TTC549 (cell line): ENCODE results near the gene ZSWIM8.
"Not testable (repeated sequence)": the region's sequence is repeated elsewhere in the genome, so short reads cannot be mapped to it uniquely, and the experiment has no call there.

Experiments
- FAIRE-seq: peaks from 2 replicates; lab custom pipeline; 2012; peaks lifted over from hg19 to GRCh38; lab: Jason Lieb, UNC

The ZSWIM8 gene

DNA sequence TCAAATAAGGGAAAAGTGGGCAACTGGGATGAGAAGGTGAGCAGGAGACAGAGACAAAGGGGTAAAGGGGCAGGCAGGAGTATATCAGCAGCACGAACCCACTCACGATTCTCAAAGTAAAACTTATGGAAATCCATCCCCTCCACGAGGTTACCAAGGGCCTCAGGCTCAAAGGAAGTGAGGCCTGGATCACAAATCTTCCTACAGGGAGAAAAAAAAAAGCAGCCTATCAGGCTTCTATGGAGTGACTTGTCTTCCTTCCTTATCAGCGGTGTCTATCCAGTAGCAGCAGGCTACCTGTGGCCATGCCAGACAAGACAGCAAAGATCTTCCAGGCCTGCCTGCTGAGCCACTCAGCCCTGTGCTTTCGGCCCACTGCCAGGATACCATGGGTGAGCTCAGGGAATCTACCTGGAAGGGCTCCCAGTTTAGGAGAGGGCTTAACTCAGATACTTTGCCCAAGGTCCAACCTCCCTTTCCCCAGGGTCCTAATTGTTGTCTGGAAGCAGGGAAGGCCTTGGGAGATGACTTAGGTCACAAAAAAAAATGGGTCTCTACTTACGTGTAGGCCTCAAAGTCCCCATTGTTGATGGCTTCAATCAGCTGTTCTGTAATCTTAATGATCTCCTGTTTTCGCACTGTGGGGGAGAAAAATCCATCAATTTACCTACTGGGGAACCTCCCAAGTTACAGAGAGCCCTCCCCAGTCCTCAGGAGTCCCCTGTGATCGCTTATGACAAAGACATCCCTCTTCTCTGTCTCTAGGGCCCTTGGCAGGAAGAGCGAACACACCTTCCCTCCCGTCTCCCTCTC lies 31.7 kb downstream of the ZSWIM8 start:
- FAIRE-seq = no peak

DNA sequence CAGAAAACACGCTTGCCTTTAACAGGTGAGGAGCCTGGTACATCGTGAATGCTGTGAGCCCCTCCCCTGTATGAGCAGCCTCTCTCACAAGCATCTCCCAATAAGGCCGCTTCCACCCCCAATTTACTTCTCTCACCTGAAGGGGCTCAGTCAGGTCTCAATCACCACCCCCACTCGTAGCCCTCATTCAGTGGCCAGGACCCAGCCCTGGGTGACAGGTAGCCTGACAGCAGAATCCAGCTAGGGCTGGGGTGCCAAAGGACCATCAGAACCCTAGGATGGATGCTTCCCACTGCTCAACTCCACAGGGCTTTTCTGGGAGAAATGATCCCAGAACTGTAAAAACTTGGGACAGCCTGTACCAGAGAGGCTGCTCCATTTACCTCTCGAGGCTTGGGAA lies 32.4 kb downstream of the ZSWIM8 start:
- no peak for FAIRE-seq

GRCh38 chr10:73818402-73818801 lies 33.0 kb downstream of the ZSWIM8 start:
- FAIRE-seq = no peak

DNA sequence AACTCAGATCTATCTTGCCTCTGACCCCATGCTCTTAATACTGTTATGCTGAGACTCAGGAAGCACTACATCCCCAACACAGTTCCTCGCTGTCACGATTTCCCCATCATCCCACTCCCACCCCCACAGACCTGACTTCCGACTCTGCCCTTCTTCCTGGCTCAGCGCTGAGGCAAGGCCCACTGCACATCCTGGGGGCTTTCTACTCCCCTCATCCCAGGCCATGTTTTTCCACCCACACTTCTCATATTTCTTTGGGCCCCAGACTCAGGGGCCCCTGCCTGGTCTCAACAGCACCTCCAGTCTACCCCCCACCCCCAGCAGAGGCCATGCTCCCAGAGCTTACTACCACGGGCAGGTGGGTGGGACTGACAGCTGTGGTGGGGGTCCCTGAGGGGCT lies 33.7 kb downstream of the ZSWIM8 start:
- no peak for FAIRE-seq

DNA sequence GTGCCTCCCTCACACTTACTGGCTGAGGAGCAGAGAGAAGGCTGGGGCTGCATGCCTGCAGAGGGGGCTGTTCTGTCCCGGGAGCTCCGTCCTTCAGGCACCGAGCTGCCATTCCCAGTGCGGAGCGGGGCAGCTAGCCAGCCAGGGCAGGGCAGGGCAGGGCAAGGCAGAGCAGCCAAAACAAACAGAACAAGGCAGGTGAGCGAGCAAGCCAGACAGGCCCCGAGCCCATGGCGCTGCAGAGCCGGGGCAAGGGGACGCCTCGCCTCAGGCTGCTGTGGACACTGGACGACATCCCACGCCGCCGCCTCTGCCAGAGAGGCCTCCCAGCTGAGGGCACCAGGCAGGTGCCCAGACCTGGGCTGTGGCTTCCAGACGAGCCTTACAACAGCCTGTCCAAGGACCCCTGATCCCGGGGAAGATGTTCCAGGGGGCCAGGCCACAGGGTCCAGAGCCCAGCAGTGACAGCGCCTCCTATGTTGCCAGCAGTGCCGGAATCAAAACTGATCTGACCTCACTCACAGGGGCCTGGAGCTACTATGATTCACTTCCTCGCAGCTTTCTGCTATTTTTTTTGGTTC lies 34.2 kb downstream of the ZSWIM8 start:
- no peak for FAIRE-seq

GRCh38 chr10:73823391-73823790 lies 38.0 kb downstream of the ZSWIM8 start:
- no peak for FAIRE-seq

DNA sequence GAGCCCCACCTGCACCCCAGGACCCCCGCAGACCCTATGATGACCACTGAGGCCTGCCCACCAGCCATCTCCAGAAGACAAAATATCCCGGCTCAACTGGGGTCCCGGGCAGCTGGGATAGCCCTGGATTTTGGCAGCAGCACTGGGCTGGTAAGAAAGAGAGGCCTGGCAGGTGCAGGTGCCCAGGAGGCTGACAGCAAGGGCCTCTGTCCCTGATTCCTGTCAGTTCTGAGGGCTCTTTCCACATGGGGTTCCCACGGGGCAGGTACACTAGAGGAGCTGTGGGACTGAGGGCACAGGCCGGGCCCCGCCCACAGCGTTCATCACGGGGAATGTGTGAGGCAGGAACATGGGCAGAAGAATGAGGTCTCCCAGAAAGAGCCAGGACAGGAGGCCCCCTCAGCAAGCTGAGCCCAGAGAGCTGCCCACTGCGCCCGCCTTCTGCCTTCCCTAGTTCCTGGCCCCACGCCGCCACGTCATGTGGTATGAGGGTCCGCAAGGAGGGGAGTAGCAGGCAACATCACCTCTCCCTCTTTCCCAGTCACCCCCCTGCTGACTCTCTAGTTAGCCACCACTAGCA lies 38.8 kb downstream of the ZSWIM8 start:
- FAIRE-seq = no peak

DNA sequence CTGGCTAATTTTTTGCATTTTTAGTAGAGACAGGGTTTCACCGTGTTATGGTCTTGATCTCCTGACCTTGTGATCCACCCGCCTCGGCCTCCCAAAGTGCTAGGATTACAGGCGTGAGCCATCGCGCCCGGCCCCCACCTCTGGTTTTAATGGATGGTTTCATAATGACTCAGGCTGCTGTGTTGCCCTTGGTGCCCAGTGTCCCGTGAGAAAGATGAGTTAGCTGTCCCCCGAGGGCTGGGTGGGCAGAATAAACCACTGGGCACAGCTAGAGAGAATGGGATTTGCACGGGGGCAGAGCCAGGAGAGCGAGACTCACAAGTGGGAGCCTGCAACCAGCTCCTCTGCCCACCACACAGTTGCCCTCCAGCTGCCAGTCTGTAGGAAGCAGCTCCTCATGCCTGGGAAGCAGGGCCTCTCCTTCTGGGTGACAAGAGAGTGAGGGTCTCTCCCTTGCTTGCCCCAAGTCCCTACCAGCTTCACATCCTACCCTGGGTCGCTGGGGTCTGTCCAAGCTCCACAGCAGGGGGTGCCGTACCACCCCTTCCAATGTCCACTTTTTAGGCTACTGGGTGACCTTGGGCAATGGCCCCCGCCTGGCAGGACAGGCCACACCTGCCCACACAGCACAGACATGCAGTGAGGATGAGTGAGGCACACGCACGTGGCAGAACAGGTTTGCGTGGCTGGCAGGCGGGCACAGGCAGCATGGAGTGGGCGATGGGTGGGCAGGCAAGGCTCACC lies 42.1 kb downstream of the ZSWIM8 start:
- no peak for FAIRE-seq

DNA sequence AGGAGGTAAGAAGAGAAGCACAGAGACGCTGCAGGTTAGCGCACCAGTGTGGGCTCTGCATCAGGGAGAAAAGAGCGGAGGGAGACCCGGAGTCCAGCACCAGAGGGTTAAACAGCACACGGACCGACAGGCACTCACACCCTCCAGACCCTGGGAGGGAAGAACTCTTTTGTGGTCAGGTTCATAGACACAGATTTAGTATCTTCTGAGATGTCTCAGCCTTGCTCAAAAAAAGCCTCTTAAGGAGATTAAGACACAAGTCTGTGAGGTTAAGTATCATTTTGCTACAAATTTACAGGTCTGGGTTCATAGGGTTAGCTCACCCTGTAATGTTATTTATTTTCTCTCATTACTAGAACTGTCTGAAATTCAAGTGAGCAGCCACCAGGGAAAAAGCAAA lies 42.8 kb downstream of the ZSWIM8 start:
- no peak for FAIRE-seq

GRCh38 chr10:73829090-73829489 lies 43.7 kb downstream of the ZSWIM8 start:
- FAIRE-seq = not testable (repeated sequence)

GRCh38 chr10:73836427-73836980 lies 51.1 kb downstream of the ZSWIM8 start:
- no peak for FAIRE-seq

DNA sequence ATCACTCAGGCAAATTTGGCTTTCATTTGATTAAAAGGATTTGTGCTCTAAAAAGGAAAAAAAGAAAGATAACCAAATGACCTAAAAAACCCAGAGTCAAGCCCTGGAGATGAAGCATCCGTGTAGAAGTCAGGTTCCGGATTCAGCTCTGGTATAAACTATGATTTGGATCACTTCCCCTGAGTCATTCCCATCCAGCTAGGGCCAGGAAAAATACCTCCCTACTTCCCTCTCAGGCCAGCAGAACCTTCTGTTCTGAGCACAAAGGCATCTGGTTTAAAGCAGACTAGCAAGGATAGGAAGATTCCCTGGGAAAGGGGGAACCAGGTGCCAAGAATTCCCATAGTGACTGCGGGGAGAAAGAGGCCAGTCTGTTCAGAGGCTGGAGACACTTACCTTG lies 51.7 kb downstream of the ZSWIM8 start:
- FAIRE-seq = no peak

DNA sequence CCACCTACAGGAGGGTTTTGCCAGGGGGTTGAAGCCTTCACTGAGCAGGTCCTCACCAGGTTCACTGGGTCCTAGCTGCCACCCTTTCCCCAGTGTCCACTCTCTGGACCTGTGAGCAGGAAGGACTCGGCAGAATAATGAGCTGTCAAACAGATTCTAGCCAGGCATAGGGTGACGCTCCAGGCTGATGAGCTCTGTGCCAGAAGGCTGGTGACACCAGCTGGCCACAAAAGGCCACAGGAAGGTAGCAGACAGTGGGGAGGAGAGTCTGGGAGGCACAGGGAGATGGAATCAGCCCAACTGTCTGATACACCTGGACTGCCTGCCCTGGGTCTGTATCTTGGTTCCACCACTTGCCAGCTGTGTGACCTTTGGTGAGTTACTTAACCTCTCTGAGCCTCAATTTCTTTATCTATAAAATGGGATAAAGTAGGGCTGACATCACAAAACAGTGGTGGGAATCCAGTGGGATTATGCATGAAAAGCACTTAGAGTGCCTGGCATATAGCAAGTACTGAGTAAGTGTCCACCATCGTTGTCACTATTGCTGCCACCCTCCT lies 52.7 kb downstream of the ZSWIM8 start:
- no peak for FAIRE-seq

DNA sequence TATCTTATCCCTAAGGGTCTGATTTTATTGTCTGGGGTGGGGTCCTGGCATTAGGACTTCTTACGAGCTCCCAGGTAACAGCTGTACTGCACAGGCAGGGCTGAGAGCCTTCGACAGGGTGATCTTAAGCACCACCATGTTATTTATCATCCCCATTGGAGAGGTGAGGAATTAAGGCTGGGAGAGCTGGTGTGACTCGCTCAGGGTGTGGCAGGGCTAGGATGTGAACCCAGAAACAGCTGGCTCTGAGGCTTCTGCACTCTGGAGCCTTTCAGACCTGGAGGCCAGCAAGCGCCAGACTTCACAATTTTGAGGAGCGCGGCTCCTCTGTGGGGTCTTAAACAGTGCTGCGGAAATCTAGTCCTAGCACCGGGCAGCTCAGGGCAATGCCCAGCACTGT lies 53.4 kb downstream of the ZSWIM8 start:
- FAIRE-seq = no peak

DNA sequence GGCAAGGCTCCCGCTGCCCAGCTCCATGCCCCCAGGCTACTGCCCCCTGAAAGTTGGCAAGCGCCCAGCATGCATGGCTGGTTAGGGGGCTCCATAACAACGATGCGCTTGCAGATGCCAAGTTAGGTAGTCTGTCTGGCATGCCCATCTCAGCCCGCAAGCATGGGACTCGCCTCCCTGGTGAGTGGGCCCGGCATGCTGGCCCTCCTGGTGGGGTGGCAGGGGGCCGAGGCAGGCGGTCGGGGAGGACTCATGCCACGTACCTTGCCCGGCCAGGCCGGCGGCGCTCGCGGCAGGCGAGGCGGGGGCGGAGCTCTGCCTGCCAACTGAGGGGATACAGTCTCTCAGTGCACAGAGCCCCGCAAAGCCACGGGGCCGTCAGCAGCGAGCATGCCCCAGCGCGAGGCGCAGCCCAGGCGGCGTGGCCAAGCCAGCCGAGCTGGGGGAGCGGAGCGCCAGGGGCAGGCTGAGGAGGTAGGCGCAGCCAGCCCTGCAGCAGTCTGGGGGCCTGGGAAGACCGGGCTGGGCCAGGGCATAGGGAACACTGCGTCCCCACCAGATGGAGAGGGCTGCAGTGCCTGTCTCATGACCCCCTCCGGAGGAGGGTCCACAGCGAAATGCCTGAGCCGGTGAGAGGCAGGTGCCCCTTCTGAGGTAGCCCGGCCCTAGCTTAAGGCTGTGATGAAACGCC lies 54.0 kb downstream of the ZSWIM8 start:
- FAIRE-seq = no peak

DNA sequence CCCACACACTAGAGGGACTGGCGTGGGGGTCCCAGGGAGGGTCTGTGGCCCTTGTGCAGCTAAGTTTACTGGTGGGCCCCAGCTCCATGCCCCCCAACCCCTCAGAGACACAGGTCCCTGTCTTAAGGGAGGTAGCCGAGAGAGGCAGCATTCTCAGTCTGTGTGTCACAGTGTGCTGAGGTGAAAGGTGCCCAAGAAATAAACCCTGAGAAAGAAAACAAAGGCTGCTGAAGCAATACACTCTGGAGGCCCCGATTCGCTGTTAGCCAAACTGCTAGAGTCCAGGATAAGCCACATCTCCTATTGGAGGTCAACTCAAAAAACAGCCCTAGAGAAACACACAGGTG lies 54.6 kb downstream of the ZSWIM8 start:
- FAIRE-seq = no peak

DNA sequence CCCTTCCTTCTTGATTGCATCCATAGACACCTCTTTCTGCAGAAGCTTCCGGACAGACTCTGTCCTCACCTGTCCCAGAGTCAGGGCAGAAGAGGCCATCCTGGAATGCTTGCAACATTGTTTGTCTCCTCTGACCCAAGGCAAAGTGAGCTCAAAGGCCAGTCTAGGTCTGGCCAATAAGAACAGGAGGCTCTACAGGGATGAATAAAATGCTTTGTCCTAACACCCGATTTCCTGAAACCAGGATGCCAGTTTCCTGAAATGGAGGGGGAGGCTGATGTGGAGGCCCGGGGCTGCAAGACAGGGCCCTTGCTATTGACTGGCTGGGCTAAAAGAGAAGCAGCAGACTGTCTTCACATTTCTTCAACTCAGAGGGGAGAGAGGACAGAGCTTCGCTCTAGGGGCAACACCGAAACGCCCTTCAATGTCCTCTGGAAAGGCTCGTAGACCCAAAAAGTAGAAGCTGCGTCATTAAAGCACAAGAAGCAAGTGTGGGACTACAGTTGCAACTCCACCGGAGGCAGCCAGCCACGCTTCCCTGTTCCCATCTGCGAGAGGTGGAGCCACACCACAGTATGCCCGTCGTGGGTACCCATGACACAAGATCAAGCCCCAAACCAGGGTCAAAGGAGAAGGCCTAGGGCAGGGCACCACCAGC lies 55.1 kb downstream of the ZSWIM8 start:
- FAIRE-seq = no peak

DNA sequence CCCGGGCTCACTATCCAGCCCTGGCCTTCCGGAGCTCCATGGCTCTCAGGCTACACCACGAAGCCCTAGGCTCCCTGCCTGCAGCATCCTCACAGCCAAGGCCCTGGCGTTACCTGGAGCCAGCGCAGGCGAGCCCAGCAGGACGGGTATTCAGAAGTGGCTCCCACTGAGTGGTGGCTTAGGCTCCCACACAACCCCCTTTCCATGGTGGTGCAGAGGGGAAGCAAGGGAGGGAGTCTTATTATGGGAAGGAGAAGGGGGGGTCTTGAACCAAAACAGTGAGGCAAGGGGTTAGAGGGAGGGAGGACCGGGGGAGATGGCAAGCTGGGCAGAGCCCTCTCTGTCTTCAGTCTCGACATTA lies 55.6 kb downstream of the ZSWIM8 start:
- no peak for FAIRE-seq

- no peak for FAIRE-seq
Observed at GRCh38 chr10:73841526-73842285, 56.3 kb downstream of the ZSWIM8 start.

GRCh38 chr10:73842349-73842748 lies 56.9 kb downstream of the ZSWIM8 start:
- no peak for FAIRE-seq

DNA sequence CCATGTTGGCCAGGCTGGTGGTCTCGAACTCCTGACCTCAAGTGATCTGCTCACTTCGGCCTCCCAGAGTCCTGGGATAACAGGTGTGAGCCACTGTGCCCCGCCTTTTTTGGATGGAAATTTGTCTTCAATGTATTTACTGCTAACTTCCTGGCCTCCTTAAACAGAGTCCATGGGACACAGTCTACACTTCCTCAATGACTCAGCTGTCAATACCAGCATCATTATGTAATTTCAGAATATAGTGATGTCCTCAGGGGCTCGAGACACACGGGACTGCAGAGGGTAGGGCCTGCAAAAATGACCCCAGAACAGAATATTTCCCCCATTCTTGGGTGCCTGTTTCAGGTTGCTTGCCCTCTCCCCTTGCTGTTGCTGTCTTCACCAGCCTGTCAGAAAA lies 57.9 kb downstream of the ZSWIM8 start:
- no peak for FAIRE-seq
